GM12875 (cell line): Measurements from ENCODE around the gene CLTB.

ENCODE experiments used
- H3K4me3 ChIP-seq: one replicate; pipeline ENCODE4 v1.5.1; 2011; ENCODE audit warnings: low read depth, low read length, control low read depth
- CTCF ChIP-seq: IDR thresholded peaks from 2 replicates; pipeline ENCODE4 v1.5.1; 2011; ENCODE audit warnings: low read depth, mild to moderate bottlenecking, control low read depth, inconsistent platforms, low read length, moderate library complexity, borderline replicate concordance; ENCODE audit not compliant: insufficient read depth

The CLTB gene

GRCh38 chr5:176381423-176381822, 34.9 kb downstream of the CLTB start:
- TF ChIP-seq CTCF = no peak
- H3K4me3 ChIP-seq = no peak overlapping the region

GRCh38 chr5:176379881-176380280, 36.5 kb downstream of the CLTB start:
- no peak for TF ChIP-seq CTCF
- H3K4me3 ChIP-seq = no peak overlapping the region

GRCh38 chr5:176373100-176373818, 43.1 kb downstream of the CLTB start:
- no peak for TF ChIP-seq CTCF
- H3K4me3 ChIP-seq = no peak overlapping the region

GRCh38 chr5:176371621-176372539, 44.5 kb downstream of the CLTB start:
- TF ChIP-seq CTCF = no peak
- H3K4me3 ChIP-seq = no peak overlapping the region

GRCh38 chr5:176369934-176370711, 46.2 kb downstream of the CLTB start:
- no peak overlapping the region for H3K4me3 ChIP-seq
- no peak for TF ChIP-seq CTCF

- no peak for TF ChIP-seq CTCF
- no peak overlapping the region for H3K4me3 ChIP-seq
These were observed 47.6 kb downstream of the CLTB start for GRCh38 chr5:176368726-176369125.
